BJ (cell line): ENCODE measurements around the gene HNRNPH3. TPM values are rescaled to one million over a fixed set of nuclear protein-coding genes. Genes with fewer than 3 reads are reported as not detected.

ENCODE experiments used
- CTCF ChIA-PET: fragments of 350-600 bp; formaldehyde crosslinking; extraction: SDS; loops from one replicate; lab custom pipeline; 2021; ENCODE audit warnings: antibody characterized with exemption, inconsistent platforms; lab: Yijun Ruan, JAX
- POLR2A ChIA-PET: fragments of 300-600 bp; sonication (Branson Sonifier 250); formaldehyde crosslinking; extraction: SDS; loops from one replicate; lab custom pipeline; 2021; ENCODE audit warnings: antibody characterized with exemption; lab: Charles Lee
- DNase-seq: peaks from one replicate; pipeline ENCODE4 v3.0.0-alpha.2; 2011; ENCODE audit warnings: low read depth
- H3K27me3 ChIP-seq: 2 replicates; pipeline ENCODE4 v1.6.0; 2011; ENCODE audit warnings: low read length; ENCODE audit not compliant: control insufficient read depth, insufficient read depth
- H3K36me3 ChIP-seq: 2 replicates; pipeline ENCODE4 v1.5.1; 2011; ENCODE audit warnings: low read length; ENCODE audit not compliant: control insufficient read depth, insufficient read depth
- H3K4me3 ChIP-seq: 2 replicates; pipeline ENCODE4 v1.5.1; 2011; ENCODE audit warnings: low read depth, mild to moderate bottlenecking, control low read depth, low read length
- CTCF ChIP-seq: IDR thresholded peaks from 2 replicates; pipeline ENCODE4 v1.5.1; 2011; ENCODE audit warnings: low read depth, mild to moderate bottlenecking, control low read depth, inconsistent platforms, low read length, moderate library complexity; ENCODE audit not compliant: insufficient read depth
- polyA plus RNA-seq: library from polyadenylated mRNA; depleted of rRNA; stranded (reverse); fragments of >200 nt; gene quantifications from 2 replicates; pipeline ENCODE4 v1.2.3, GENCODE V29; 2011

The HNRNPH3 gene
- polyA plus RNA-seq, 1 experiment, result 27.7 TPM

GRCh38 chr10:68336754-68337351, 5.0 kb downstream of the HNRNPH3 start:
- CTCF ChIA-PET, result no interaction called here
- POLR2A ChIA-PET, result no interaction called here
- Histone ChIP-seq H3K36me3 (peaks cover 11% of the 10 kb centered on the region), H3K27me3 (no peaks in the 10 kb centered on the region), H3K4me3 (no peak overlapping the region)
- no peak for TF ChIP-seq CTCF
- no peak for DNase-seq

- ChIA-PET POLR2A (no interaction called here), CTCF (interaction anchor here (2.0 kb wide), 1 partner anchor 8 kb away, joined by 8 read pairs; no protein-coding TSS in a partner anchor)
- DNase-seq, result no peak
- H3K27me3 ChIP-seq, result no peaks in the 10 kb centered on the region
- TF ChIP-seq CTCF, result no peak
- H3K4me3 ChIP-seq, result no peak overlapping the region
- peaks cover 11% of the 10 kb centered on the region for H3K36me3 ChIP-seq
Observed at GRCh38 chr10:68340358-68341080, 8.7 kb downstream of the HNRNPH3 start.

GRCh38 chr10:68342909-68343516, 11.1 kb downstream of the HNRNPH3 start:
- ChIA-PET CTCF (no interaction called here), POLR2A (no interaction called here)
- TF ChIP-seq CTCF, result no peak
- Histone ChIP-seq H3K4me3 (no peak overlapping the region), H3K27me3 (no peaks in the 10 kb centered on the region), H3K36me3 (peaks cover 11% of the 10 kb centered on the region)
- no peak for DNase-seq

- TF ChIP-seq CTCF, result no peak
- Histone ChIP-seq H3K4me3 (no peak overlapping the region), H3K27me3 (no peaks in the 10 kb centered on the region), H3K36me3 (peaks cover 6% of the 10 kb centered on the region)
- POLR2A ChIA-PET, result no interaction called here
- DNase-seq, result no peak
- CTCF ChIA-PET, result interaction anchor here (0.6 to 1.3 kb wide), 2 partner anchors 10 to 133 kb away, joined by 3 to 4 read pairs; no protein-coding TSS in a partner anchor
Observed at GRCh38 chr10:68345621-68346020, 13.8 kb downstream of the HNRNPH3 start.

- ChIA-PET CTCF (interaction anchor here (0.6 to 2.3 kb wide), 3 partner anchors 12 to 575 kb away, joined by 3 to 15 read pairs (median 6); partner anchors contain the start of gene PBLD), POLR2A (no interaction called here)
Observed at GRCh38 chr10:68346774-68347173, 14.9 kb downstream of the HNRNPH3 start.

More at GRCh38 chr10:68346774-68347173, 14.9 kb downstream of the HNRNPH3 start:
- H3K27me3 ChIP-seq, result no peaks in the 10 kb centered on the region
- peaks cover under 1% of the 10 kb centered on the region for H3K36me3 ChIP-seq
- DNase-seq, result no peak
- H3K4me3 ChIP-seq, result no peak overlapping the region
- TF ChIP-seq CTCF, result no peak
